Measurements from ENCODE around the gene TLN1.

Gene TLN1

DNA sequence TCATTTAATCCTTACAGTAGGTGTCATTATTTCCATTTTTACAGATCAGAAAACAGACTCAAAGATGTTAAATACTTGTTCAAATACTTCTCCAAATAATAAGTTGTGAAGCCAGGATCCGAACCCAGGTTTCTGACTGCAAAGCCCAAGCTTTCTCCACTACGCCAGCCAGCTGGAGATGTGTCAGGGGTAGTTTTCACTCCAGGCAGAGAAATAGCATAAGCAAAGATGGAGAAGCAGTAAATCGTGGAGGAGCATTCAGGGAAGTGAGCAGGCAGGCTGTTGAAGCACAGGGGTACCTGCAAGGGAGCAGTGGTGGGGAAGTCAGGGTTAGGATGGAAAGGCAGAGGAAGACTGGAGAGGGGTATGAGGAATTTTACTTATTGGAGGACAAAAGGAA is 2.9 kb downstream of the TLN1 start:
- no peak for DNase-seq

DNA sequence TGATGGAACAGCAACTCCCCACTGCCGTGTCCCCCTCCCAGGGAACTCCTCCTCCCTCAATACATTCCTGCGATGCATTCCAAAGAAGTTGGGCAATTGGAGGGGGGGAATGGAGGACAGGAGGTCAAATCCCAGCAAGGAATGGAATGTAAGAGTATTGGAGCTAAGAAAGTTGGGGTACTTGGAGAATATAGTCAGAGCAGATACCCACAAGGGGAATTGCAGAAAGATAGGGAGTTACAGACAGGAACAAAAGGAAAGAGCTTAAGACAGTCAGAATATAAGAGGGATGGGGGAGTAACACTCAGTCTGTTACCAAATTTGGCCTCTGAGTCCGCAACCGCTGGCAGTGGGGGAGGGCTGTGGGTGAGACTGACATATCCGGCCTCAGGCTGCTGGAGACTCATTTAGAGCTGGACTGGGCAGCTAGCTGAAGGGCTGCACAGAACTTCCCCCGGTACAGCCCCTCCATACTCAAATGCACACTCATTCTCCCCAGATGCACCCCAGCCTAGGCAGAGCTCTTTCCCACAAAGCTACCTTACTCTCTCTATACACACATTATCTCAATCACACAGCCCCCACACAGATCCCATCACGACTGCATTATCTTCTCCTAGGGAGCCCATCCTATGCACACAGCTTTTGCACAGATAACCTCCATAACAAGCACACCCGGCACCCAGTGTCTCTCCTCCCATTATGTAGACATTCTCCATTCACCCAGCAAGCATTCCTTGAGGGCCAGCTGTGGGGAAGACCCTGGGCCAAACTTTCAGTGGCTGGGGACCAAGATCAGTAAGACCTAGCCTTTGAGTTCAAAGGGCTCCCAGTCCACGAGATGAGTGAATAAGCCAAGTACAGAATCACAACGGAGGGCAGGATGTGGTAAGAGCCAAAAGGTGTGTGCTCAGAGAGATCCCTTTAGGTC is 3.7 kb downstream of the TLN1 start:
- DNase-seq: no peak

DNA sequence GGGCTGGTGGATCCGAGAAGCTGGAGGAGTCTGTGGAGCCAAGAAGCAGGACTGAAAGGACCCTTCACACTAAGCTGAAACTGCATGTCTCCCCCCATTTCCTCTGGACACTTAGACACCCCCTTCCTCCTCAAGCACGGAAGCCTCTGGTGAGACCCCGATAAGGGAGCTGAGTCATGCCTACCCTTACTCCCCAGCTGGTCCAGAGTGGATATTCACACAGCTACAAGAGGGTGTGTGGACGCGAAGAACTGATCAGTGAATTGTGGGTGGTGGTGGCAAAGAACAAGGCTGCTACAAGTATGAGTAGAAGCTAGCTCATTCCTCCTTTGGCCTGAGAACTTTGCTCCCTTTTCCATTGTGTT is 4.3 kb downstream of the TLN1 start:
- DNase-seq: no peak

DNA sequence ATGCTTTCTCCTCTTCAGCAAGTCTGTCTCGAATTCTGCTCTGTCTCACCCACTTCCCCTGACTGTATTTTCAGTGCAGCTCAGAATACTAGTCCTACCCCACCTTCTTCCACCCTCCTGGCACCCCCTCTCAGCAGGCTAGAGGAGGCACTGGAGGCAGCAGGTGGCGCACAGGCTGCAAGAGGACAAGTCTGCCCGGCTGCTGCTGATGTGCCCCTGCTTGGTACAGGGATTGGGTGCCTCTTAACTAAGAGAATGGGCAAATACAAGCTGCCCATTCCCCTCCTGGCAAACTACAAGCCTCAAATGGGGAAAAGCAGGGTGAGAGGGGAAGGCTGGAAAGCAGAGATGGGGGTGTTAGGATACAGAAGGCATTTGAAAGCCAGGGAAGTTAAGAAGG is 5.1 kb downstream of the TLN1 start:
- DNase-seq: no peak

DNA sequence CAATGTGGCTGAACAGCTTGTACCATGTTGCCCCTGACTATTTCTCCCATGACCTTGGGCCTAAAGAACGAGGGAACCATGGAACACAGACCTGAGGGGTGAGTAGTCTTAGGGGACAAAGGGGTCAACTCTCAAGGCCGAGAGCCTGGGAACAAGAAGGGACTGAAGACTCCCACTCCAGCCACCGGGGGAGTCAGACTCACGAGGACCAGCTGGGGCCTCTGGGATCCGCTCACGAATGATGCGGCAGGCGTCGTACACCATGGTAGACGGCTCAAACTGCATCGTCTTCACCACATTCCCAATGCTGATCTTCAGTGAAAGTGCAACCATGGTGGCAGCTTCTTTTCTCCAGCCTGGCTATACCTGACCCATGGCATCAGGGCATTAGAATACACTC is 6.6 kb downstream of the TLN1 start:
- DNase-seq: no peak

DNA sequence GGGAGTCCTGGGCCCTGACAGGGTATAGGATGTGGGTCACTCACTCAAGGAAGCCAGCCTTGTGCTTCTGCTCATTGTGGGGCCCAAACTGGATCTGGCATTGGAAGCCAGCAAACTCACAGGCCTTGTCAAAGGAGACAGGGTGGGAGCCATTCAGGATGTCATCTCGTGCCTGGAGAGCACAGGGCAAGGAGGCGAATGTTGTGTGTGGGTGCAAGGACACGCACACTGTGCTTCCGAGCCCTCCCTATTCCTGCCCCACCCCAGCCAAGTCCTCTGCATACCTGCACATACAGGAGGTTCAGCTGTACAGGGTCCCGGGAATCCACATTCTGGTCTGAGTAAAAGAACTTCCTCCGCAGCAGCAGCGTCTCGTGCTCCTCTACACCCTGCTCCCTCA is 8.1 kb downstream of the TLN1 start:
- DNase-seq: no peak

DNA sequence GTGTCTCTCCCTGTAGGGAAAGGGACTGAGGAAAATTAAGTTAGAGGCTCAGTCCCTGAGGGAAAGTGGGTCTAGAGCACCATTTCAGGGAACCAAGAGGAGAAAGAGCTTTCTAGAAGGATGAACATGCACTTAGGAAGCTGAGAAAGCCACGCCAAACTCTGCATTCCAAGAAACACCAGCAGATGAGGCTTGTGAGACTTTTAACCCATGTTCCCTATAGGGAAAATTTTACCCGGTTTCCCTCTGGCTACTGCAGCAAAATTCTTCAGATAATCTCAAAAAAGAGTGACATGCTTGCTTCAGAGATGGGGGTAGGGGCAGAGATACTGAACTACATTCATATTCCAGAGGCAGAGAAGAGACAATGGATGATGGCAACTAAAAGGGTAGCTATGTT is 8.6 kb downstream of the TLN1 start:
- DNase-seq: no peak

DNA sequence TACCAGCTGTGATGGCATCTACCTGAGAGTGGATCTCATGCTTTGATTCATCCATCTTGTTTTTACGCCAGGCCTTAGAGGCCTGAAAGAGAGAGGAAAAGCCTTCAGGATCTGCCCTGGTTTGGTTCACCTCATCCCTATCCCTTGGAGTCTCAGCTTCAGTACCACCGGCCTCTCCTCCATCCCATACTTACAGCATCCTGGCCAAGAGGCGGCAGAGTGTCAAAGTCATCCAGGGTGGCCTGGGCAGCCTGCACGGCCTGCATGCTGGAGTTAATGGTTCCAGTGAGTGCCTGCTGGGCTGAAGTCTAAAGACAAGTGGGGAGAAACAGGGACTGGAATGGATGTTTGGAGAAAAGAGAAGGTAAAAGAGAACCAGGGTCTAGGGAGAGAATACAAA is 12.4 kb downstream of the TLN1 start:
- no peak for DNase-seq

DNA sequence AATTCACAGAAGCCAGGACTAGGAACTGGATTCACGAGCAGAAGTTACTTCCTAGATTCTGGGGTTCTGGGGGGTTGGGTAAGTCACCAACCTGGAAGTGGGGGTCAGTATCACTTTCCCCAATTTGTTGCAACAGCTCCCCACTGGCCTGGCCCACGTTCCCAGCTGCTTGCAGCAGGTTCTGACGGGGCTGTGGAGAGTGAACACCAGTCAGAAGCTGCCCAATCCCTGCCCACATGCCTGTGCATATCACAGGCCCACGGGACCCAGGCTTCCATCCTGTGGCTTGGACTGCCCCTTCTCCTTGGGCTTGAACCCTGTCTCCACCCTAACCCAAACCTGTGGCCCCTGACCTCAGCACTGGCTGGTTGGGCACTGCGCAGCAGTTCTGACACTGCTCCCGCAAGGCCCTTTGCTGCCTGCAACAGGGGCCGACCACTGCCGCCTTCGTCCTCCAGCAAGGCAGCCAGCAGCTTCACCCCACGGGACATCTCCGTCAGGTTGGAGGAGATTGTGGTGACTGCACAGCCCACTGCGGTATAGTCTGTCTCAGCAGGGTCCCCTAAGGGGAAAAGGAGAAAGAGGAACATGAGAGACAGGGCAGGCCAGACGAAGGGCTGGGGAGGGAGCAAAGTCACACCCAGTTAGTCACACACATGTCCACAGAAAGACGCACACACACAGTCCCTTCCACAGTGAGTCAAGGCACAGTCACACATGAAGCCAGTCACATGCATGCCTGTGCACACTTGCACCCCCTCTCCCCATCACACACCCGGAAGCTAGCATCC is 13.1 kb downstream of the TLN1 start:
- no peak for DNase-seq

DNA sequence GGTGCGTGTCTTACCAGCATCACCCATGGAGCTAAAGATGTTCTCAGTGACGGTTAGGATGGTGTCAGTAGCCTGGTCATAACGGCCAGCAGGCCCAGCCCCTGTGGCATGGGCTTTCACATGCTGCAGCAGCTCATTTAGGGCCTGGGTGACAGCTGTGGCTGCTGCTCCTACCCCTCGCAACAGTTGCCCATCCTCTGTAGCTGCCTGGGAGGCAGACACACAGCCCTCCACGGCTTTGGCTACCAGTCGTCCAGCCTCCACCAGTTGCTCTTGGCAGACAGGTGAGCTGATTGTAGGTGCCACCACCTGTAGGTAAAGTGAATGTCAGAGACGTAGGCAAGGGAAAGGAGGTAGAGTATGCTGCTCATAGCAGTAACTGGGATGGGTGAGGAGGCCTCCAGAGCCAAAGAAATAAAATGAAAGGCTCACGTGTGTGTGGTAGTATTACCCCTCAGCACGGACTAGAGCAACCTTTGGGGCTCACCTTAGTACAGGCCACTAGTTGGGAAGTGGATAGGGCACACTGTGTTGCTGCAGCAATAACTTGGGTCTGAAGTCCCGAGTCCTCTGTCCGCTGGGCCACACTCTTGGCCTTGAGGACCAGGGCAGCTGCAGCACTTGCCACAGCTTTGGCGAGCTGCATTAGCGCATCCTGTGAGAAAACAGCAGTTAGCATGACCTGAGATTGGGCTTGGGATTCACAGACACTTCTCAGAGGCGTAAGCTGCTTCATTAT is 14.7 kb downstream of the TLN1 start:
- DNase-seq: no peak

DNA sequence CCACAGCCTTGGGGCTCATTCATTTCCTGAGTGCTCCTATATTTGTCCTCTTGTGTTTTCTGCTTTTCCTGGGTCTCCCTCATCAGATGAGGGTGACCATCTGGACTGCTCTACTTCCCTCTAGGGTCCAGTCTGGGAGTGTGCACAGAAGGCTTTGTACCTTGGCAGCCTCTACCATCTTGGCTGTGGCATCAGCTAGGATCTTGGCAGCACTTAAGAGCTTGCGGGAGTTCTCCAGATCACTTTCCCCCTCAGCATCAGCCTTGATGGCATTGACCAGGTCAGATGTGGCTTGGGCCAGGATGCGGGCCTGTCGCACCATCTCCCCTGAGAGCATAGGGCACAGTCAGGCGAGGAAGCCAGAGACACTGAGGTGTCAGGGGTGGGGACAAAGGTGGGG is 15.8 kb downstream of the TLN1 start:
- DNase-seq: no peak

DNA sequence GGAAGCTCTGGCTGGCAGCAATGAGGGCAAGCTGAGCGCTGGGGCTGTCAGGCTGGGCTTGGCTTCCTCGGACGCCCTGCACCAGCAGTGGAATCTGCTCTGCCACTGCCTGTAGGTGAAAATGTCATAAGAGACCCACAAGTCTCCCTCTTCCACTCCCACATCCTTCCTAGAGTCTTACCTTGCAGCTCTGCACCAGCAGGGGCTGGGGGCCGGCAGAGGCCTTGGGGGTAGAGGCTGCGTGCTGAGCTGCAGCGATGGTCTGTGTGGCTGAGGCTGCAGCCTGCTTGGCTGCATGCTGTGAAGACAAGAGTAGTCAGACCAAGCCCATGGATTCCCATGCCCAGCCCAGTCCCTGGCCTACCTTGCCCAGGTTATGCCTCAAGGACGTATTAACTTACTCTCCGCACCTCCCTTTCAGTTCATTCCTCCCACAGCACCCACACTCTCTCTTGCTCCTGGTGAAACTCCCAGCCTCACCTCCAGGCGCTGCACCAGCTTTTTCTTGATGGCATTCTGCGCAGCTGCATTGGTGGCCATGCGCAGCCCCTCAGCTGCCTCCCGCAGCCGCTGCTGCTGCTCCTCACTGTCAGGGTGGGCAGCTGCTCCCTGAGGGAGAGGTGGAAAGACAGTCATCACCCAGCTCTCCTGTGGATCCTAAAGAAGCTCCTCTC is 17.3 kb downstream of the TLN1 start:
- no peak for DNase-seq

DNA sequence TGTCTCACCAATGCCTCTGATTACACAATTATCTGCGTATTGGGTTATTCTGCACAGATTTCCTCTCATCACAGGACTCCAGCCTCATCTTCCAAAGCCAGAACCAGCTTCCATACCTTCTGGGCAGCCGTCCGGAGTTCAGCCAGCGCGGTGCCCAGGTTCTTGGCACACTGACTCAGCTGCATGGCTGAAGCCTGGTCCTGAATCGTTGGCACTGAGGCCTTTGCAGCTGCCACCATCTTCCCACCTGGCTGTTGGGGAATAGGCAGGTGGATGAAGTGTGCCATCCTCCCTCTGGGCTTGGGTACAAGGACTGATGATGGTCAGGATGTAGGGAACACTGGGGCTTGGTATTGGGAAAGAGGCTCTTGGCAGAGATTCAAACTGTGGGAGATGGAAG is 17.9 kb downstream of the TLN1 start:
- DNase-seq: no peak

DNA sequence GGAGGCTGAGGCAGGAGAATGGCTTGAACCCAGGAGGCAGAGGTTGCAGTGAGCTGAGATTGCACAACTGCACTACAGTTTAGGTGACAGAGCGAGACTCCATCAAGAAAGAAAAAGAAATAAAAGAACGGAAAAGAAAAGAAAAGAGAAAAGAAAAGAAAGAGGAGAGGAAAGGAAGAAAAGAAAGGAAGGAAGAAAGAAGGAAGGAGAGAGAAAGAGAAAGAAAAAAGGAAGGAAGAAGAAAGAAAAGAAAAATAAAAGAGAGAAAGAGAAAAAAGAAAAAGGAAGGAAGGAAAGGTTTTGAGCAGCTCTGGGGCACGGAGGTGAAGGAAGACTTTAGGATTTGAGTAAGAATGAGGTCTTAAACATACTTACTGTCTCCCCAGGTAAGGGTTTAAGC is 18.4 kb downstream of the TLN1 start:
- no peak for DNase-seq

DNA sequence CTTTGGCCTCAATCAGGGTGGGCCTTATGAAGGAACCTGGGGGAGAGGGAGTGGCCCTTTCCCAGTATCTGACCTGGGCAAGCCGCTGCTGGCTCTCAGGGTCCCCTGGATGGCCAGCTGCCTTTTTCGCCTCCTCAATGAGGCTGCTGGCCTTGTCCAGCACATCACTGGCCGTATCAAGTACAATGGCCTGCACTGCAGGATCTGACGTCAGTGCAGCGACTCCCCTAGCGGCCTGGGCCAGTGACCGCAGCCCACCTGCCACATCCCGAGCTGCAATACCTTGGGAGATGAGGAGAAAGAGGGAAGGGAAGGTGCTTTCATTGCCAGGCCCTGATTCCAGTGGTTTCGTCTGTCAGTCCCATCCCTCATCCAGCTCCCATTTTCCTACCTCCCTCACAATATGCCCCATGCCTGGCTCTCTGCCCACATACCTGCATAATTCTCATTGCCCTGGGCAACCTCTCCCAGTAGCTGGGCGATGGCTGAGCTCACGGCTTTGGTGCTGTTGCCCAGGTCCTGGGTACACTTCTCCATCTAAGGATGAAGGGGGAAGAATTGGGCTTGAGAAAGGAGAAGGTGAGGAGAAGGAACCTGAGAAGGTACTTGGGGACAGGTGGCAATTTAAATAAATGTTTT is 19.1 kb downstream of the TLN1 start:
- no peak for DNase-seq

DNA sequence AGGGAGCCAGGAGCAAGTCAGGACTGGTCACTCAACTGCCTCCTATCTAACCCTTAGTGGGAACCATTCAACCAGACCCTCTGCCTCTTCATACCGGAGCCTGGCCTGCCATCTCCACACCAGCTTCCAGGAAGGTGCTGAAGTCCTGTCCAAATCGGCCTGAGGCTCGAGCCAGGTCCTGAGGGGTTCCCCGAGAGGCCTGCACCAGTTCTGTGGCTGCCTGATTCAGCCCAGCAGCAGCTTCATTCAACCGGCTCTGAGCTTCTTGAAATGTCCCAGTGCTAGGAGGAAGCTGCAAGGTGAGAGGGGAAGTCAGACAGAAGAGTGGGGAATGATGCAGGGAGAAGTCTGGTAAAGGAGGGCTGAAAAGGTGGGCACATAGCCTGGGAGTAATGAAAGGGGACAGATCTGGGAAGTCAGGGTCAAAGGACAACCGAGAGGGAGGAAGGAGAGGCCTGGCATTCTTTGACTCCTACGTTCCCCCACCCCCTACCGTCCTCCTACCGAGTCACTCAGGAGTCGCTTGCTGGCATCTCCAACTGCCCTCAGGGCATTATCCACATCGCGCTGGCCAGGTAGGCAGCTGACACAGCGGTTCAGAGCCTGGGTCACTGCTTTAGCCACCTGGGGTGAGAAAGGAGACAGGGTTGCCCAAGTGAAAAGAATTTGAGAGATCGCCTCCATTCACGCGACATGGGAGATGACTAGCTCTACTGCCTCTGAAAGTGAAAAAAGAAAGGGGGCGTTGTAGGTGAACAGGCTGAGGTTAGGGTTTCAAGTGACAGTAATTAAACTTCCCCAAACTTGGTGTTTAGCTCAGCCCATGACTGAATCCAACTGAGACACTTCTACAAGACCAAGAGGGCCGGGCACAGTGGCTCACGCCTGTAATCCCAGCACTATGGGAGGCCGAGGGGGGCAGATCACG is 20.2 kb downstream of the TLN1 start:
- no peak for DNase-seq

DNA sequence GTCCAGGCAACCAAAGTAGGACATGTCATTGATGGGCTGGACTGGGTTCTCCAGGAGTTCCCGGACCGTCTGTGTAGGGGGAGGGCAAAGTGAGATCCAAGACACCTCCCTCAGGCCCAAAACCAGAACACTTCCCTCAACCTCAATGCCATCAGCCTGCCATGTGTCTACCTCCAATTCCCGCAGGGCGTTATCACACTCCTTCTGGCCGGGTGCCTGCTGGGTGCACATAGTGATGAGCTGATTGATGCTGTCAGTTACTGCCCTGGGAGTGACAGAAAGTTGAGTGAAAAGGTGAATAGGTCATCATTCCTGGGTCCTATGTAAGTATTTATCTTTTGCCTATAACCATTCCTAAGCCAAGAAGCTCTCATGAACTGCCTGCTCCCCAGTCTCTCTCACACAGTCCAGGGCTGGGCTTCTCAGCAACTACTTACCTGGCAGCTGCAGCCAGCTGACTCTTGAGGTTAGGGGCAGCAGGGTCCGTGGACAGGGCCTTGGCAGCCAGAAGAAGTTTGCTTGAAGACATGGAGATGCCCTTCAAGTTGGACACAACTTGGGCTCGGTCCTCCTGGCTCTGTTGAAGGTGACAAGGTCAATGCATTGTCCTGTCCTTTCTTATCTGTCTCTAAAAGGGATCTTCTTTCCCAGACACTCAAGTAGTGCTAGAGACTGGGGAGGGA is 21.0 kb downstream of the TLN1 start:
- DNase-seq: no peak

DNA sequence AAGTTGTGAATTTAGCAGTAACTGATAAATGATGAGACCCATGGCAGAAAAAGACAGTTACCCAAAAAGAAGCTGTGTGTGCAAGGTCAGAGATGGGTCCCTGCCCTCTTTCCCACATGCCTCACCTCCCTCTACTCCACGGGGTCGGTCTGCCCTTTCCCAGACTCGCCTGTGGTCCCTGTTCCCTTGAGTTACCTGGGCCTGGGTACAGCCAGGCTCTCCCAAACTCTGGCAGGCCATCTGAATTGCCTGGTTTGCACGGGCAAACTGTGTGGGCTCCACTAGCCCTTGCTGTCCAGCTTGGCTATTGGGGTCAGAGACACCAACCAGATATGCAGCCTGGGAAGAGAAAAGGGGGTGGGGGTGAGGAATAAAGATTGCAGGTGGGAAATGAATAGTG is 23.8 kb downstream of the TLN1 start:
- no peak for DNase-seq

DNA sequence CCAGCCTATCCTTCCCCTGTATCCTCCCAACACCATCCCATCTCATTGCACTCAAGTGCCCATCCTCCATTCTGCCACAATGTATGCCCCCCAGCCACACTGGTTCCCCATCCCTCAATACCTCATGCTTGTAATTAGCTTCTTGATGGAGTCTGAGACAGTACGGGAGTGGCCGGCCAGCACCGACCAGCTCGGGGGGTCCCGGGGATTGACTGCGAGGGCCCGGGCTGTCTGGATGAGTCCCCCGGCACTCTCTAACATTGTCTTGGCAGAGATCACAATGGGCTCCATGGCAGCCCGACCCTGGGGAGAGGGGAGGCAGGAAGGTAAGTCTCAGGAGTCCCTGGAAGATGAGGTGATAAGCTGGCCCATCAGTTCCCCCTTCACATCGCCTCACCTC is 25.0 kb downstream of the TLN1 start:
- DNase-seq: no peak

DNA sequence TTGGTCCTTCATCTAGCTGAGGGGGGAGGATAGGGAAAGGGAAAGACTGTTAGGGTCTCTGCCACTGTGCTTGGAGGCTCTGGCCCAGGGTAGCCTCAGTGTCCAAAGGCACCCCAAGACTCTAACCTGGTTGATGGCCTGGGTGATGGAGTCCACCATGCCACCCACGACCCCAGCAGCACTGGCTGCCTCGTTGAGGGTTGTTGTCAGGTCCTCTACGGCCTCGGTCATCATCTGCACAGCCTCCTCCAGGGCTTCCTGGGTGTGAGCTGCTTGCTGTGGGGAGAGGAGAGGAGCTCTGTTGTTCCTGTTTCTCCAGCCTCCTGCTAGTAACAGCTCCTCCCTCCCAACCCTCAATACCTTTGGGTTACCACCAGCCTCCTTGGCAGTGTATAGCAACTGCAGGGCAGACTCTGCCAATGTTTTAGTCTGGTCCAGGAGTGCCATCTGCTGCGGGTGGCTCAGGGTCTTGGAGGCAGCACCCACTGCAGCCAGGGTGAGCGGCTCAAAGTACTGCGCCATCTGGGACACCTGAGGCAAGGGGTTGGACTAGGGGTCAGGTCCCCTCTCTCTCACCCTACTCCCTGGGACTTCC is 26.1 kb downstream of the TLN1 start:
- DNase-seq: no peak

All from NCI-H2171 treated with DMSO at 0.1 percent for 48 hours (cell line).